Daoy (cell line): Measurements from ENCODE around the gene KCNN3. TPM values are rescaled to one million over a fixed set of nuclear protein-coding genes. Genes with fewer than 3 reads are reported as not detected.

Source experiments
- DNase-seq: peaks from one replicate; pipeline ENCODE4 v3.0.0-alpha.2; 2015; ENCODE audit warnings: low read depth
- total RNA-seq: library from RNA; depleted of rRNA; stranded (reverse); fragments of >200 nt; shearing (Covaris generic); gene quantifications from 2 replicates; pipeline ENCODE4 v1.2.3, GENCODE V29; 2014

The KCNN3 gene
- total RNA-seq, 1 experiment from 2014 or later, result 9.1 TPM

GRCh38 chr1:154816369-154816768 is 53.7 kb downstream of the KCNN3 start:
- no peak for DNase-seq

DNA sequence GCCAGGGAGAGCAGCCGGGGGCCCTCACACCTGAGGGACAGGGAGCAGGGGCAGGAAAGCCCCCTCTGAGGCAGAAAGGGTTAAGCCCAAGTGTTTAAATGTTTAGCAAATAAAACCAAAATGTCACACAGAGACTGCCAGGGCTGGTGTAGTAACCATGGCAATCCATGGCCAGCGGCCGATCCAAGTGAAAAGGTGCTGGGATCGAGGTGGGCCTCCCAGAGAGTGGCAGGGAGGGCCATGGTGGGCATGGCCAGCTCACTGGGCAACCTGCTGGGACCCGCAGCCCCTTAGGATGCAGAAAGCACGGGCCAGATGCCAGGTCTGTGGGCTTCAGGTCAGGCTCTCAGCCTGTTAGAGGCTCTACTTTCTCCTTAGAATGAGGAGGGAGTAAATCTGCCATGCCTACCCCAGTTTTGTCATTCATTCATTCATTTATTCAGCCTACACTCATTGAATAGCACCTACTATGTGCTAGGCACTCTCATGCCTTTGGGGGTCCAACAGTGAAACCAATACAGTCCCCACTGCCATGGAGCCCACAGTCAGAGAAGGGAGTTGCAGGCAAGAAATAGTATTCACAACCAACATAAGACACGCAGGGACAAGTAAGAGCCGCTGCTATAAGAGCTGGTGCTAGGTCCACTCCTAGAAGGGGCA is 56.1 kb downstream of the KCNN3 start:
- no peak for DNase-seq

GRCh38 chr1:154813300-154813816 is 56.7 kb downstream of the KCNN3 start:
- peak; percentile 81 for DNase-seq

GRCh38 chr1:154812877-154813276 is 57.2 kb downstream of the KCNN3 start:
- no peak for DNase-seq

DNA sequence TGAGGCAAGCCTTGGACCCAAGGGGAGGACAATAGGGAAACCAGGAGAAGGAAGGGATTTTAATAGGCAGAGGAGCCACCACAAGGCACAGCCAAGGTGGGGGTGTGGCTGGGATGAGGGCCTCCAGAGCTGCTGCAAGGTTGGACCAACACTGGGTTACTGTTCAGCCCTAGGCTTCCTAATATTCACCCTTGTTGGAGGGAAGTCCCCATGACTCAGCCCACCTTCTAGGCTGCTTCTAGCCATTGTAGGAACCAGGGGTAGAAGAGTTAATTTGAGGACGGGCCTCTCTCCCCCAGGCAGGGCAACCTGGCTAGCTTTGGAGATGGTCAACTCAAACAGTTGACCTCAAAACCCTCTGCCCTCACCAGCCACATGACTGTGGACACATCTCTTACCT is 59.5 kb downstream of the KCNN3 start:
- DNase-seq, result peak; percentile 26

- peak; percentile 88 for DNase-seq
Measured at GRCh38 chr1:154809436-154810413, 60.4 kb downstream of the KCNN3 start.

DNA sequence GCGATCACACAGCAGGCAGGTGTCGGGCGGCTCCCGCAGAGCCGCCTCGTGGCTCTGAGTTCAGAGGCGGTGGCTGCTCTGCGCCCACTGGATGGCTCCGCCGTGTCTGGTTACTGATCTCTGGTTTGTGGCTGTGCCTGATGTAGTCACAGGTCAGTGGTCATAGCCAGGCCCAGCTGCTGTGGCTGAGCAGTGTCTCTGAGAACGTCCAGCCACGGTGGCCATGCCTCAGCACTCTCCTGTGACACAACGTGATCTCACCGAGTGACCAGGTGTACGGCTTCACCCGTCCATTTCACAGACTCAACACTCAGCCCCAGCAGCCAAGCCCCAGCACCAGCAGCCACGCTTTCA is 61.2 kb downstream of the KCNN3 start:
- DNase-seq, result peak; percentile 14

- DNase-seq, result no peak
Measured at GRCh38 chr1:154808261-154808908, 61.7 kb downstream of the KCNN3 start.

DNA sequence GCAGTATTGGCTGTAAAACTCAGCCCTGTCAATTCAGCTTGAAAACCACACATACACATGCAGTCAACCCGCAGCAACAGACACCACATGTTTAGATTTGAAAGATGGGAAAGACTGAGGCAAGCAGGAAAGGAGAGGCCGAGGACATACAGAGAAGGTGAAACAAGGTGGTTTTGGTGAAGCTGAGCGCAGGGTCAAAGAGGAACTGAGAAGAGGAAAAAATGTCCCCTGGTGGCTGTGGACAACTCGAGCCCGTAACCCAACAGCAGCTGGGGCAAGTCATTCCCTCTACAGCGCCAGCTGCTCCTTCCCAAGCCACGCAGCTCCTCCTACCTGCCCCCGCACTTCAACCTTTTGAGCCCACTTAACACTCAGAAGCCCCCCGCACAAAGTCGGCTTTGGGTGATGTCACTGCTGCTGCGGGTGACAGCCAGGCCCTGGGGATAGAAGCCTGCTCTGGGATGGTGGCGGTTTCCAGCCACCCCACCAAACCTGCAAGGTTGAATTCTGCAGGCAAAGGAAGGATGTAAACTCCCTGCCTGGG is 63.0 kb downstream of the KCNN3 start:
- no peak for DNase-seq

DNA sequence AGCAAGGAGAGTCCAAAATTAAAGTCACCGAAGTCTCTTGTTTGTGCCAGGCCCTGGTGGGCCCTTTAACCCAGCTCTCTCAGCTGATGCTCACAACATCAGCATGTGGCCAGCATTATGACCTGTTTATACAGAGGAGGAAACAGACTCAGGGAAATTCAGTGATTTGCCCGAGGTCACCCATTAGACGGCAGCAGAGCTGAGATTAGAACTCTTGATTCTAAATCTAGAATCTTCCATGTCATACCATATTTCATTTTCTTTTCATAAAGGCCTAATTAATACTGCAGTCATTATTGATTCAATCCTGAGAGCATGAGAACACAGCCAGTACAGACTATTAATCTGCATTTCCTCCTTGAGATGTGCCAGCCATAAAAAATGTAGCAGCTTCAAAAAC is 63.7 kb downstream of the KCNN3 start:
- no peak for DNase-seq

GRCh38 chr1:154802982-154803920 is 66.8 kb downstream of the KCNN3 start:
- DNase-seq, result no peak

DNA sequence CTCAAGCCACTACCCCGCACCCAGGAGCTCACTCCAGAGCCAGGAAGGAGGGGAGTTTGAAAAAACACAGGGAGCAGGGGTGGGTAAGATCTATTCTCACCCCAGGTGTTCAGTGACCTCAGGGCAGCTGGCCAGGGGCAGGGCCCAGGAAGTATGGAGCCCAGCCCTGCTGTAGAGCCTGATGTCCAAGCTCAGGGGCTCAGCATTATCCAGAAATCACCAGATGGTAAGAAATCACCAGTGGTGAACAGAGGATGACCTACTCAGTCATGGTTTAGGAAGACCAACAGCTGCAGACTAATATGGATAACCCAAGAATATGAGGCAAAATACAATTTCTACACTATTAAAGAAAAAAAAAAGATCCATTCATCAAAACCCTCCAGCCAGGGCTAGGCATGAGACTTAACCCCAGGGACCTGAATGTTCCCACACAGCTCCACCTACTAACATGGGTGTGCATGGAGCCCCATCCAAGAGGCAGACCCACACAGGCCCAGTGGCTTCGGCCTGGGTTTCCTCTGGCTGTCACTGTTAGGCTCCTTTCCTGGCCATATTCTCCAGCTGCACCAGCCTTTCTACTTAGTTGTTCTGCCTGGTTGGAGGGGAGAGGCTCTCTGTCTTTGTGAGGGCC is 67.6 kb downstream of the KCNN3 start:
- no peak for DNase-seq

DNA sequence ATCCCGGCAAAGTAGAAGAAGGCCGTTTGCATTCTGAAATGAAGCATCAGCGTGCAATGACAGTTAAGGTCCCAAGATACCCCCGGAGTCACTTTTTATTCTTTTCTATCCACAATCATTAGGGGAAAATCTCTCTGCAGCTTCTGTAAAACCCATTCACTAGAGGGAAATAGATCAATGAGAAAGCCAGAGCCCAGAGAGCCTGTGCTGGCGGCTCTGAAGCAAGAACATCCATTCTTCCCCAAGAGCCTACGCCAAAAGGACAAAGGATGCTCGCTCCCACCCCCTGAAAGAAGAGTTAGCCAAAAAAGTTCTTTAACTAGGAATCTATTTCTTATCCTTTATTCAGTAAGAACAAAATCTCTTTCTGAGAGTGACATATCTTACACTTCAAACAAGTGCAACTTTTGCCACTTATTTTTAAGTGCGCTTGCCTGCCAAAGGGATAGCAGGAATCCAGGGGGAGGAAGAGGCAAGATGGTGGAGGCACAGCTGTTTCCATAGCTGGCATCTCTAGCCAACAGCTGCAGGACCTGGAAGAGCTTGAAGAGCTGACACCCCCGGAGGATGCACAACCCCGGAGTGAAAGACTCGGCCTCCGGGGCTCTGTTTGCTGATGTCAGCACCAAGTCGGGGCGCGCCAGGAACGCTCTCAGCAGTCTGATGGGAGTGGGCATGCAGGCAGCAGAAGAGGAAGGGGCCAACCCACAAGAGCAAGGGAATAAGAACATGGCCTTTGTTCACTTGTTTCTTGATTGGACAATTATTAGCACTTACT is 68.7 kb downstream of the KCNN3 start:
- no peak for DNase-seq

DNA sequence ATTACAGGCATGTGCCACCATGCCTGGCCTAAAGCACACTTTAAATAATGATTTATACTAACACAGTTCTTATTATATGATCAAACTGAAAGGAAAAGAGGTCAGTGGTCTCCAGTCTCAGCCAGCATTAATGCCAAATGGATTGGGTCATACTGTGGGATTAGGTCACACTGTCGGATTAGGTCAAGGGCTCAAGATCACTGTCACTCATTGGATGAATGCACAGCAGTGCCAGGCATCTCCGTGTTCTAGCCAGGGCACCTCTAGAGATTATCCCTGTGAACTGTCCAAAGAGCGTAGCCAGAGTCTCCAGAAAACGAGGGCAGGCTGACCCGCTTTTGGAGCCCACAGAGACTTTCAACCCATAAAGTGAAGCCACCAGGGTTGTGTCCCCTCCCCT is 70.9 kb downstream of the KCNN3 start:
- no peak for DNase-seq

DNA sequence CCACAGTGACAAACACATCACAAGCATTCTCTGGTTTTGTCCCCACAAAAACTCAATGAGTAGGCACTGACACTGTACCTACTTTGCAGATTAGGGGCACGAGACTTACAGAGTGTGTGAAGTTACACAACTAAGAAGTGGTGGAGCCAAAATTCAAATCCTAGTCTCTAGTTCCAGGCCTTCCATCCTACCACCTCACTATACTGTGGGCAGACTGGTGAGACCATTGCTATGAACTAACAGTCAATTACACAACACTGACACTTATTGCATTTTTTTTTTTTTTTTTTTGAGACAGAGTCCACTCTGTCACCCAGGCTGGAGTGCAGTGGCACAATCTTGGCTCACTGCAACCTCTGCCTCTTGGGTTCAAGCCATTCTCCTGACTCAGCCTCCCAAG is 71.4 kb downstream of the KCNN3 start:
- no peak for DNase-seq

DNA sequence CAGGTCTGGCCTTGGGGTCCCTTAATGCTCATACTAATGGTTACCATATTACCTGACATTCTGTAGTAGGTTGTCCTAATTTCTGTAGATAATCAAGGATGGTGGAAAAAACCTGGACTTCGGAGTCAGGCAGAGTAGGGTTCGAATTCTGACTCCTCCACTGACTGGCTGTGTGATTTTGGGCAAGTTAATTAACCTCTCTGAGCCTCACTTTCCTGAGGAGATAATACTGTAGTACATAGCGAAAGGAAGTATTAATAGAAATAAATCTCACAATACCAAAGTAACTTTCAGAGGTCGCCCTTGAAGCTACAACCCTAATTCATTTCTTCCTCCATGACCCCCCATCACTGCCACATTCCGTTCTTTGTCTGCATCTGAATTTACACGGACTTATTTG is 72.9 kb downstream of the KCNN3 start:
- DNase-seq, result no peak

GRCh38 chr1:154796303-154796892 is 73.7 kb downstream of the KCNN3 start:
- peak; percentile 57 for DNase-seq

DNA sequence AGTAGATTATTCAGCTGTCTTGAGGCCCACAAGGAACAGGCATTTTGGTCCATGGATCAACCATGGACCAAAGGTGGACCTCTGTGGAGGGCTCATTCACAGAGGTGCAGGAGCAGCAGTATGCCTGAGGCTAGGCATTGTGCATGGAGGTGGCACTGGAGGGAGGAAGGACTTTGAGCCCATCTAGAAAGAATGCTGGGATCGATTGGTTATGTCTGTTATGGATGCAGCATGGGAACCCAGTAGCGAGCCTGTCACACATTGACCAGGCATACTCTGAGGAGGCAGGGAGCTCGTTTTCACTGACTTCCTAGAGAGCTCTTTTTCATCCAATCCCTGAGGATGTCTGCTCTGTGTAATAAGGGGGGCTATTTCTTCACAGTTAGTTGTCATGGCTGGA is 75.5 kb downstream of the KCNN3 start:
- DNase-seq, result no peak

- DNase-seq, result peak; percentile 24
Measured at GRCh38 chr1:154793685-154794084, 76.4 kb downstream of the KCNN3 start.
